Dendritic cell treated with granulocyte-macrophage colony-stimulating factor and Interleukin-4, amounts not matched to agents 40 ng/mL and 50 ng/mL, for 4 days (primary cell): ENCODE measurements around the gene FEN1.

Source experiments
- H3K27ac Mint-ChIP-seq: one replicate; pipeline ENCODE4 v1.8.0; 2022; ENCODE audit warnings: mild to moderate bottlenecking, mixed read lengths
- H3K27me3 Mint-ChIP-seq: one replicate; pipeline ENCODE4 v1.8.0; 2022; ENCODE audit warnings: mild to moderate bottlenecking, mixed read lengths
- H3K36me3 Mint-ChIP-seq: one replicate; pipeline ENCODE4 v1.8.0; 2022; ENCODE audit warnings: low read depth, mixed read lengths
- H3K4me1 Mint-ChIP-seq: one replicate; pipeline ENCODE4 v1.8.0; 2022; ENCODE audit warnings: low read depth, mixed read lengths
- H3K4me3 Mint-ChIP-seq: one replicate; pipeline ENCODE4 v1.8.0; 2022; ENCODE audit warnings: mild to moderate bottlenecking, moderate library complexity, mixed read lengths
- H3K9me3 Mint-ChIP-seq: one replicate; pipeline ENCODE4 v1.8.0; 2022; ENCODE audit warnings: mixed read lengths
- intact Hi-C: fragments of 100-400 bp; cut with micrococcal nuclease; formaldehyde crosslinking; loops from one replicate; pipeline ENCODE4 v1.15.0; 2022

Gene FEN1, protein sequence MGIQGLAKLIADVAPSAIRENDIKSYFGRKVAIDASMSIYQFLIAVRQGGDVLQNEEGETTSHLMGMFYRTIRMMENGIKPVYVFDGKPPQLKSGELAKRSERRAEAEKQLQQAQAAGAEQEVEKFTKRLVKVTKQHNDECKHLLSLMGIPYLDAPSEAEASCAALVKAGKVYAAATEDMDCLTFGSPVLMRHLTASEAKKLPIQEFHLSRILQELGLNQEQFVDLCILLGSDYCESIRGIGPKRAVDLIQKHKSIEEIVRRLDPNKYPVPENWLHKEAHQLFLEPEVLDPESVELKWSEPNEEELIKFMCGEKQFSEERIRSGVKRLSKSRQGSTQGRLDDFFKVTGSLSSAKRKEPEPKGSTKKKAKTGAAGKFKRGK

DNA sequence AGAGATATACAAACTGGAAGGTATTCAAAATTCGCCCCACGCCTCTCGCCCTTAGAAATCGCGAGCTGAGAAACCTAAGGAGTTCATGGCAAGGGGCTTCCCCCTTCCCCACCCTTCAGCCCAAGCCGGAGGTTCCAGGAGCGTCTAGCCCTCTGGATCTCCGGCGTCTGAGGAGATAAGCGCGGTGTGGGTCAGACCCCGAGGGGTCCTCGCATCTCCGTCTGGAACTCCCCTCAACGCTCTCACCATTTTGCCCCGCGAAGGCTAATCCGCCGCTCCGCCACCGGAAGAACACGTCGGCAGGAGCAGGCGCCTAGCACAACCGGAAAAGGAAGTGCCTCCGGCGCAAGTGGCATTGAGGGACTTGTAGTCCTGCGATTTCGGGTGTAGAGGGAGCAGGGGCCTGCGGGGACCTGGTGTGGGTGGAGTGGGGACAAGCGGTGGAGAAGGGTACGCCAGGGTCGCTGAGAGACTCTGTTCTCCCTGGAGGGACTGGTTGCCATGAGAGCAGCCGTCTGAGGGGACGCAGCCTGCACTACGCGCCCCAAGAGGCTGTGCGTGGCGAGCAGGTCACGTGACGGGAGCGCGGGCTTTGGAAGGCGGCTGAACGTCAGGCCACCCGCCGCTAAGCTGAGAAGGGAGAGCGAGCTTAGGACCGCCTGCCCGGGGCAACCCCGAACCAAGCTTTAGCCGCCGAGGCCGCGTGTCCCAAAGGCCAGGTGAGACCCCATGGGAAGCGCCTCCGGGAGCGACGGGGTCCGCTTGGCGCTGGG lies at the start of gene FEN1, which contains the start of gene TMEM258:
FEN1 (plus strand) TSS at position 602 of the 773 bp plus-strand sequence. CDS start 2,451 bp downstream, outside the sequence.
TMEM258 (minus strand) TSS at position 290 of the 773 bp plus-strand sequence; CDS start at position 249, 41 bp downstream.
- Mint-ChIP-seq H3K27me3 (no peaks in the 10 kb centered on the region), H3K27ac (peak within 1 kb of the TSS; percentile 100), H3K9me3 (no peaks in the 10 kb centered on the region), H3K36me3 (peaks cover 60% of the 10 kb centered on the region), H3K4me1 (peaks cover 41% of the 10 kb centered on the region), H3K4me3 (peak within 1 kb of the TSS; percentile 92)
- intact Hi-C loops, result loop anchor here (1.0 to 5.0 kb wide), 2 partner anchors 23 to 330 kb away; partner anchors contain the start of gene INCENP

DNA sequence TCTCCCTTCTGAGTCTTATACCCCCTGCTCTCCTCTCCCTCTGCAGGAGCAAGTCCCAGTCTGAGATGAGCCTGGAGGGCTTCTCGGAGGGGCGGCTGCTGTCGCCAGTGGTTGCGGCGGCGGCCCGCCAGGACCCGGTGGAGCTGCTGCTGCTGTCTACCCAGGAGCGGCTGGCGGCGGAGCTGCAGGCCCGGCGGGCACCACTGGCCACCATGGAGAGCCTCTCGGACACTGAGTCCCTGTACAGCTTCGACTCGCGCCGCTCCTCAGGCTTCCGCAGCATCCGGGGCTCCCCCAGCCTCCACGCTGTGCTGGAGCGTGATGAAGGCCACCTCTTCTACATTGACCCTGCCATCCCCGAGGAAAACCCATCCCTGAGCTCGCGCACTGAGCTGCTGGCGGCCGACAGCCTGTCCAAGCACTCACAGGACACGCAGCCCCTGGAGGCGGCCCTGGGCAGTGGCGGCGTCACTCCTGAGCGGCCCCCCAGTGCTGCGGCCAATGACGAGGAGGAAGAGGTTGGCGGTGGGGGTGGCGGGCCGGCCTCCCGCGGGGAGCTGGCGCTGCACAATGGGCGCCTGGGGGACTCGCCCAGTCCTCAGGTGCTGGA lies 49.1 kb upstream of the FEN1 start:
- peaks cover 29% of the 10 kb centered on the region for H3K4me1 Mint-ChIP-seq
- H3K27ac Mint-ChIP-seq, result peak overlapping the region; percentile 88
- H3K4me3 Mint-ChIP-seq, result no peak overlapping the region
- H3K27me3 Mint-ChIP-seq, result peaks cover 5% of the 10 kb centered on the region
- peaks cover 83% of the 10 kb centered on the region for H3K36me3 Mint-ChIP-seq
- no peaks in the 10 kb centered on the region for H3K9me3 Mint-ChIP-seq
- intact Hi-C loops, result no loop called here

DNA sequence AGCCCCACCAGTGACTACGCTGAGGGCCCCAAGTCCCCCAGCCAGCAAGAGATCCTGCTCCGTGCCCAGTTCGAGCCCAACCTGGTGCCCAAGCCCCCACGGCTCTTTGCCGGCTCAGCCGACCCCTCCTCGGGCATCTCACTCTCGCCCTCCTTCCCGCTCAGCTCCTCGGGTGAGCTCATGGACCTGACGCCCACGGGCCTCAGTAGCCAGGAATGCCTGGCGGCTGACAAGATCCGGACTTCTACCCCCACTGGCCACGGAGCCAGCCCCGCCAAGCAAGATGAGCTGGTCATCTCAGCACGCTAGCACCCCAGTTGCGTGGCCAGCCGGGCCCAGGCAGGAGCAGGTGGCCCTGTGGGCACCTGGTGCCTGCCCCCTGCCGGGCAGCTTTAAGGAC lies 48.5 kb upstream of the FEN1 start:
- intact Hi-C loops, result no loop called here
- H3K4me1 Mint-ChIP-seq, result peaks cover 35% of the 10 kb centered on the region
- no peaks in the 10 kb centered on the region for H3K9me3 Mint-ChIP-seq
- peaks cover 8% of the 10 kb centered on the region for H3K27me3 Mint-ChIP-seq
- H3K4me3 Mint-ChIP-seq, result no peak overlapping the region
- H3K36me3 Mint-ChIP-seq, result peaks cover 77% of the 10 kb centered on the region
- peak overlapping the region; percentile 42 for H3K27ac Mint-ChIP-seq

DNA sequence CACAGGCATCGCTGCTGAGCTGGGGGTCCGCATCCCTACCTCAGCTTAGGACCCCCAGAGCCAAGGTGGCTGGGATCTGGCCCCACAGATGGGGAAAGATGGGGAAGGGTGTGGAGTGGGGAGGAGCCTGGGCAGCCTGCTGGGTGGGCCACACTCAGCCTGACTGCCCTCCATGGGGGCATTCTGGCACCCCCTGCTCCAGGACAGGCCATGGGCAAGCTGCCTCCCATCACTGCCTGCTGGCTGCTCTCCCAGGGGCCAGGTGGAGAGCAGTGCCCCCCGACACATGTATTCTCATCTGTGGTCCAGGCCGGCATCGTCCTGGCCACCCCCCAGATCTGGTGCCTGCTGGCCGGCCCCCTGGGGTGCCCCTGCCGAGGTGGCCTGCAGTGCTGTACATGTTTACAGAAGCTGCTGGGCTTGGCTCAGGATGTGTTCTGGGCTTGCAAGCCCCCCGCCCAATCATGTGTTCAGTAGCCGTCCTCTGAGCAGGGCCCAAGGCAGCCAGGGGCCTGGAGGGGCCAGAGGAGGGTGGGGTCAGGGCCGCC lies 48.0 kb upstream of the FEN1 start:
- Mint-ChIP-seq H3K27ac (peak overlapping the region; percentile 42), H3K9me3 (no peaks in the 10 kb centered on the region), H3K4me1 (peaks cover 40% of the 10 kb centered on the region), H3K27me3 (peaks cover 13% of the 10 kb centered on the region), H3K4me3 (no peak overlapping the region), H3K36me3 (peaks cover 72% of the 10 kb centered on the region)
- intact Hi-C loops, result no loop called here

DNA sequence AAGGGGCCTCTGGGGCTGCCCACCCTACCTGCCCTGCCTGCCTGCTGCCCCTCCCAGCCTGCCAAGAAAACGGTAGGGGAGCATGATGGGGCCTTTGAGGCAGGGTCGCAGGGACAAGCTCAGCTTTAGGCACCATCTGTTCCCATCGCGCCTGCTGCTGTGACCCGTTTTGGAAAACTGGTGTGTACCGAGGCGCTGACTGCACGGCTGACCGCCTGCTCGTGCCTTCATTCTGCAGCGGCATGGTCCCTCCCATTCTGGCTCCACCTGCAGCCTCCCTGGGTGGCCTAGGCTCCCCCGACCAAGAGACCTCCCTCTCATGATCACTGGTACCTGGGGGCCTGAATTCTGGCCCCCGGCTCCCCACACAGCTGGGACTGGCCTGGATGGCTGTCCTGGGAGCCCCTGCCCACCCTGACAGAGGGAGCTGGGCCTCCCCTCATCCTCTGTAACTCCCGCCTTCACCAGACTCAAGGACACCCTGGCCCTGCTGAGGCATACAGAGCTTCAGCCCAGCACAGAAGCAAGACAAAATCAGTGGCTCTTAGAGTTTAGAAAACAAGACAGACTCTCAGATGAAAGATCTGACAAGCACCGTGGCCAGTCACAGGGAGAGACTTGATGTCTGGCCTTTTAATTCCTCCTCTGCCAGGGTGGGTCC lies 46.8 kb upstream of the FEN1 start:
- Mint-ChIP-seq H3K27me3 (peaks cover 19% of the 10 kb centered on the region), H3K36me3 (peaks cover 59% of the 10 kb centered on the region), H3K4me3 (no peak overlapping the region), H3K9me3 (no peaks in the 10 kb centered on the region), H3K27ac (no peak overlapping the region), H3K4me1 (peaks cover 48% of the 10 kb centered on the region)
- intact Hi-C loops, result no loop called here

DNA sequence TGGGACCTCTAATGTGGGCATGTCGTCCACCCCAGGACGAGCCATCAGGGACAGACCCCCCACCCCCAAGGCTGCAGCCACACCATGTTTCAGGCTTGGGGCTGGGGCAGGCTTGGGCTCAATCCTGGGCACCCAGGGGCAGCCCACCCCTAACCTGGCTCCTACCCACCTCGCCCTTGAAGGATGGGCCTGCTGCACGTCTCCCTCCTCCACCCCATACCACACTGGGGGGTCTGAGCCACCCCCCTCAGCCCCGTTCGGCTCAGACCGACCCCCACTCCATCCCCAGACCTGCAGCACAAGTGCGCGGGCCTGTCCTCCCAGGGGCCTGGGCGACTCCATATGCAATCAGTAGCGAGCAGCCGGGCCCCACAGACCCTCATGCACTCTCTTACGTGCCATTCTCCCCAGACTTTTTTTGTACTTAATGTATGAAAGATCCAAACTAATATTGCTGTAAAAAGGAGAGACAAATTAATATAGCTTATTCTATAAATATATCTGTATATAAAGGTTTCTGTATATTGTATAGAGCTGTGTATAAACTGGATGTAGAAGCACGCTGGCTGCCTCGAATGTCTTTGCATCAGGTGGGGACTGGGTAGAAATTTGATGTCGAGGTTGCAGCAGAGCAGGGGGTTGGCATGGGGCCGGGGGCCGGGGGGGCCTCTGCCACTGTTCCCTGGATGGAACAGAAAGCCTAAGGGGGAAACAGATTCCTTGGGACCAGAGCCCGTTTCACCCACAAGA lies 46.1 kb upstream of the FEN1 start:
- peaks cover 52% of the 10 kb centered on the region for H3K4me1 Mint-ChIP-seq
- H3K36me3 Mint-ChIP-seq, result peaks cover 52% of the 10 kb centered on the region
- H3K4me3 Mint-ChIP-seq, result no peak overlapping the region
- intact Hi-C loops, result no loop called here
- peaks cover 26% of the 10 kb centered on the region for H3K27me3 Mint-ChIP-seq
- no peak overlapping the region for H3K27ac Mint-ChIP-seq
- H3K9me3 Mint-ChIP-seq, result no peaks in the 10 kb centered on the region

DNA sequence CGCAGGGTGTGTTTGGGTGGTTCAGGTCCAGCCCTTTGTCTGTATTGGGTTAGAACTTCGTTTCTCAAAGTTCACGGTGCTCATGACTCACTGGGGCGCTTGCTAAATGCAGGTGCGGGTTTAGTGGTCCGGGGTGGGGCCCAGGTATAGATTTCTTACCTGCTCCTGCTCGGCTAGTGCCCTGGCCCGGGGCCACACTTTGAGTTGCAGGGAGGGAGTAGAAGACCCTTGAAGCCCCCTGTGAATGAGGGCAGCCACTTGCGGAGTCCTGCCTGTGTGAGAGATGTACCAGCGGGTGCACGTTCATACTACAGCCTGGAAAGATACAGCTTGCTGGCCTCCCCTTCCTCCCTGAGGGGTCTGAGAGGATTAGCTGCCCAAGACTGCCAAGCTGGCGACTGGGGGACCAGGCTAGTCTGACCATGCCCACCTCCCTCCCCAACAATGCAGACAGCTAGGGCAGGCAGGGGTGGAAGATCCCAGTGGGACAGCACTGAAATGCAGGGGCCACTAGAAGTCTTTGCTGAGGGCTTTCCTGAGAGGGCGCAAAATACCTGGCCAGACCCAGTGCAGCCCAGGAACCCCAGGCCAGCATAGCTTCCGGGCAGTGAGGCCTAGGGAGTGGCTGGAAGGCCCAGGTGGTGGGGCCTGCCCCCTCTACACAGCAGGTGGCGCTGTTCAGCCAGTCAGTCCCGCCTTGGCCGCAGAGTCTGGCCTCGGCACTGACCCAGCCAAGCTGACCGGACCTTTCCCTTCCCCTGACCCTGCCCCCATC lies 45.3 kb upstream of the FEN1 start:
- Mint-ChIP-seq H3K4me3 (no peak overlapping the region), H3K9me3 (no peaks in the 10 kb centered on the region), H3K36me3 (peaks cover 45% of the 10 kb centered on the region), H3K27me3 (peaks cover 30% of the 10 kb centered on the region), H3K4me1 (peaks cover 45% of the 10 kb centered on the region), H3K27ac (no peak overlapping the region)
- intact Hi-C loops, result no loop called here

DNA sequence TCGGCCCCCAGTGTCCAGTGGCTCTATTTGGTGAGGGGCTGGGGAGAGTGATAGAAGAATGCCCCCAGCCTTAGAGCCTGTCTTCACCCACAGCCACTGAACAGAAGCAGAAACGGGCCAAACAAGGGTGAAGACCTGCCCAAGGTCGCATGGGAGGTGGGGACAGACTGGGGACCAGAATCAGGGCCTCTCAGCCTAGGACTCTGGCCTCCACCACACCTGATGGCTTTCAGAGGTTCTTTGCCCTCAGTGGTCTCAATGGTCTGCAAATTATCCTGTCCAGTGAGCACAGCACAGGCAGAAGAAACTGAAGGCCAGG lies 44.8 kb upstream of the FEN1 start:
- Mint-ChIP-seq H3K4me3 (no peak overlapping the region), H3K9me3 (no peaks in the 10 kb centered on the region), H3K36me3 (peaks cover 39% of the 10 kb centered on the region), H3K4me1 (peaks cover 42% of the 10 kb centered on the region), H3K27me3 (peaks cover 33% of the 10 kb centered on the region), H3K27ac (no peak overlapping the region)
- intact Hi-C loops, result no loop called here

DNA sequence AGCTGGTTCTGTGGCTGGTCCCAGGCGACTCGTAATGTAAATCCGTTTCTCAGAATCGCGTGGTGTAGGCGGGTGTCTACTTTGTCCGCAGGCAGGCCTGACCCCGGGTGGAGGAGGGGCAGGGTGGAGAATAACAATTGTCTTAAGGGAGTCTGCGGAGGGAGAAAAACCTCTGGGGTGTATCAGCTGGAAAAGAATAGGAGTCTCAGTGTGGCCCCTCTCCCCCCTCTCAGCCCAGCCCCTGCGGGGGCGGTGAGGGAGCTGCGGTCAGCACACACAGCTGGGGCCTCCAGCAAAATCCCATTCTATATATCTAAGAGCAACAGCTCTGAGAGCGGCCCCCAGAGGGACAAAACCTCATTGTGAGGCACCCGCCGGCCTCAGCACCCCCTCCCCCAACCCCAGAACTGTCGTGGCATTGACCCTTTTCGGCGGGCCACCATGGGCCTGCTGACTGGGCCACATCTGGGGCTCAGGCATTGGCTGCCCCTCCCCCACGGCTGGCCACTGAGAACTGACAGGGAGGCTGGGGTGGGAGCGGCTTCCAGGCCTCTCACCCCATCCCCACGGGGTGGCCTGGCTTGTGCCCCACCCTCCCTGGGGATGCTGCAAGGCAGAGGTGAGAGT lies 43.0 kb upstream of the FEN1 start:
- Mint-ChIP-seq H3K9me3 (no peaks in the 10 kb centered on the region), H3K36me3 (peaks cover 22% of the 10 kb centered on the region), H3K4me3 (no peak overlapping the region), H3K4me1 (peaks cover 51% of the 10 kb centered on the region), H3K27ac (no peak overlapping the region), H3K27me3 (peaks cover 48% of the 10 kb centered on the region)
- intact Hi-C loops, result no loop called here

DNA sequence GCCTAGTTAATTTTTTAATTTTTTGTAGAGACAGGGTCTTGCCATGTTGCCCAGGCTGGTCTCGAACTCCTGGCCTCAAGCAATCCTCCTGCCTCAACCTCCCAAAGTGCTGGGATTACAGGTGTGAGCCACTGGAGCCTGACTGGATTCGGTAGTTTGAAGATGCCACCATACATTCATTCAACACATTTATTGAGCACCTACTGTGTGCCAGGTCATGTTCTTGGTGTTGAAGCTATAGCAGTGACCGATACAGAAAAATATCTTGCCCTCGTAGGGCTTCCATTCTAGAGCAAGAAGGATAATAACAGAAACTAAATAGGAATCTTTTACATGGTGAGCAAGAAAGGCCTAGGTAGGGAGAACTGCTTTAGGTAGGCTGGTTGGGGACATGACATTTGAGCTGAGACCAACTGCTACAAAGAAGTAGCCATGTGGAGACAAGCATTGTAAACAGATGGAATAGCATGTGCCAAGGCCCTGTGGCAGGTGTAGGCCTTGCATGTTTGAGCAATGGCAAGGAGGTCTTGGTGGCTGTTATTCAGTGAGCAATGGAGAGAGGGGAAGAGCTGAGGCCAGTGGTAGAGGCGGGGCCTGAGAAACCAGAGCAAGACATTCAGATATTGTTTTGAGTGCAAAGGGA lies 42.0 kb upstream of the FEN1 start:
- Mint-ChIP-seq H3K36me3 (peaks cover 11% of the 10 kb centered on the region), H3K27ac (no peak overlapping the region), H3K27me3 (peaks cover 48% of the 10 kb centered on the region), H3K4me1 (peaks cover 56% of the 10 kb centered on the region), H3K4me3 (no peak overlapping the region), H3K9me3 (no peaks in the 10 kb centered on the region)
- intact Hi-C loops, result no loop called here

DNA sequence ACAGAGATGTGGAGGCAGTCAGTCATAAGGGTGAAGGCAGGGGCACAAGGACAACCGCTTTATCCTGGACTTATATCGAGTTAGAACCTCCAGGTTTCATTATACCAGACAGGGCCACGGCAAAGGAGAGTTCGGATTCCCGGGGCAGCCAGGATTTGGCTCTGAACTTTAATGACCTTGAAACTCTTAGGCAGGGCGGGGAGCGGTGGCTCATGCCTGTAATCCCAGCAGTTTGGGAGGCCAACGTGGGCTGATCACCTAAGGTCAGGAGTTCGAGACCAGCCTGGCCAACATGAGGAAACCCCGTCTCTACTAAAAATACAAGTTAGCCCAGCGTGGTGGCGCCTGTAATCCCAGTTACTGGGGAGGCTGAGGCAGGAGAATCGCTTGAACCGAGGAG lies 41.3 kb upstream of the FEN1 start:
- Mint-ChIP-seq H3K9me3 (no peaks in the 10 kb centered on the region), H3K36me3 (peaks cover 5% of the 10 kb centered on the region), H3K27me3 (peaks cover 48% of the 10 kb centered on the region), H3K27ac (no peak overlapping the region), H3K4me1 (peaks cover 62% of the 10 kb centered on the region), H3K4me3 (no peak overlapping the region)
- intact Hi-C loops, result no loop called here
